K562 treated with DMSO at 1 percent for 12 hours (cell line): ENCODE results near the gene CHORDC1. TPM values are rescaled to one million over a fixed set of nuclear protein-coding genes. Genes with fewer than 3 reads are reported as not detected.

Experiments used
- total RNA-seq: library from RNA; unstranded; fragments of 300-600 nt; gene quantifications from 2 replicates; pipeline ENCODE4 v1.2.3, GENCODE V29; 2022; ENCODE audit not compliant: insufficient read depth

CHORDC1 gene
- 24.5 and 35.2 TPM in 2 replicates for total RNA-seq

DNA sequence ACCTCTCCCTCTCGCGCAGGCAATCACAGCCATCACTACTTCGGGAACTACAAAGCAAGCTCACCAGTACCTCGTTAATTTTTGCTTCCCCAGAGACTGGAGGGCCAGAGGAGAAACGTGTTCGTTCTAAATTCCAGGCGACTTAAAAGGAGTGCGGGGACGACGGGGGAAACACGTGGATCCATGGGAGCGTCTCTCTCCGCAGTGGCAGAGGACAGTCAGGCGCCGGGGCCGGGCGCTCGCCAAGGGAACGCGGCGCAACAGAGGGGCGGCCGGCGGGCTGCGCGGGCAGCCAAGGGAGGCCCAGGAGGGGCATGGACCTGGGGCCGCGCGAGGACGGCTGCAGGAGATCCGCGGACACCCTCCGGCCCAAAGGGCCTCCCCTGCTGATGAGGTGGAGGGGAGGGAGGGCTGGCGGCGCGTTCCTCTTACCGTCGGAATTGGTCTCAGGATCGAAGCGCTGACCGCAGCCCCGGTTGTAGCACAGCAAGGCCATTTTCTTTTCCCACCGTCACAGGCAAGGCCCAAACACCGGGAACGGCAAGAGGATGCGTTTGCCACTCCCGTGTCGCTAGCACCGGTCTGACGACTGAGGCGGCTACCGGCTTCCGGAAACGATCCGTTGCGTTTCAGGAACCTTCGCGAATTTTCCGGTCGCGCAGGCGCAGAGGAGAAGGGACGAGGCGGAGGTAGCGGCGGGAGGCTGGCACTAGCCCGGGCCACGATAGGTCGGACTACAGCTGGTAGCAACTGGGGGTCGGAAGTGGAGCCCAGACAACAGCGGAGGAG is at the start of gene CHORDC1:
Gene CHORDC1, minus strand, starts transcription at position 591 of the 789 bp plus-strand sequence. Its CDS starts 95 bp downstream, at position 496.

Other genes with a start within 250 kb of the CHORDC1 start
- not detected in 2 replicates for gene TRIM49C, start 191.9 kb downstream of the CHORDC1 start, total RNA-seq
- not detected in 2 replicates for gene UBTFL1, start 137.1 kb downstream of the CHORDC1 start, total RNA-seq
- 0.23 and 0.94 TPM in 2 replicates for gene NAALAD2, start 88.4 kb downstream of the CHORDC1 start, total RNA-seq